K562 (cell line): ENCODE results near the gene DUSP19. TPM values are rescaled to one million over a fixed set of nuclear protein-coding genes. Genes with fewer than 3 reads are reported as not detected.

Experiments used
- ATF1 ChIP-seq, 2 experiments: fragments of 450-650 bp in 1 of 2; IDR thresholded peaks; 2 replicates each; pipeline ENCODE4 v1.6.1; 2016; ENCODE audit warnings: missing compliant biosample characterization in 1 of 2, missing genetic modification characterization in 1 of 2
- BRD4 ChIP-seq: fragments of 200-600 bp; sonication (generic); IDR thresholded peaks from 2 replicates; pipeline ENCODE4 v1.6.1; 2017; ENCODE audit warnings: inconsistent platforms
- DDX20 ChIP-seq: fragments of 450-650 bp; IDR thresholded peaks from 2 replicates; pipeline ENCODE4 v1.6.1; 2016; ENCODE audit warnings: missing genetic modification characterization, low read depth, mild to moderate bottlenecking, missing compliant biosample characterization, moderate library complexity
- DLX4 ChIP-seq: fragments of 250-450 bp; sonication (Bioruptor Pico); IDR thresholded peaks from 2 replicates; pipeline ENCODE4 v1.6.1; 2021; ENCODE audit warnings: mild to moderate bottlenecking
- HES1 ChIP-seq: fragments of 450-650 bp; IDR thresholded peaks from 2 replicates; pipeline ENCODE4 v1.6.1; 2016; ENCODE audit warnings: low read depth, mild to moderate bottlenecking, moderate library complexity
- HNRNPL ChIP-seq: fragments of 200-400 bp; formaldehyde crosslinking; IDR thresholded peaks from 2 replicates; pipeline ENCODE4 v1.6.1; 2017; ENCODE audit warnings: low read depth, mild to moderate bottlenecking, low read length
- KLF10 ChIP-seq: fragments of 250-450 bp; sonication (Bioruptor Pico); IDR thresholded peaks from 2 replicates; pipeline ENCODE4 v1.6.1; 2021; ENCODE audit warnings: matching md5 sums
- MTA3 ChIP-seq: fragments of 450-650 bp; formaldehyde crosslinking; IDR thresholded peaks from 2 replicates; pipeline ENCODE4 v1.6.1; 2017; ENCODE audit warnings: mild to moderate bottlenecking, borderline replicate concordance
- NR2F6 ChIP-seq: fragments of 450-650 bp; formaldehyde crosslinking; IDR thresholded peaks from 2 replicates; pipeline ENCODE4 v1.4.0; 2020; ENCODE audit warnings: mild to moderate bottlenecking
- NR4A1 ChIP-seq, 2 experiments: fragments of 250-450 bp in 1 of 2; fragments of 450-650 bp in 1 of 2; sonication (Bioruptor Pico) in 1 of 2; IDR thresholded peaks; 2 replicates each; pipeline versions ENCODE4 v1.4.0 to v1.6.1; 2016 to 2020; ENCODE audit warnings: mild to moderate bottlenecking in 2 of 2, missing compliant biosample characterization in 1 of 2, missing genetic modification characterization in 1 of 2, moderate library complexity in 1 of 2
- PREB ChIP-seq: sonication (generic); formaldehyde crosslinking; IDR thresholded peaks from 2 replicates; pipeline ENCODE4 v1.8.1; 2023; ENCODE audit warnings: mild to moderate bottlenecking, missing genetic modification reagents
- RBM17 ChIP-seq: fragments of 200-400 bp; formaldehyde crosslinking; IDR thresholded peaks from 2 replicates; pipeline ENCODE4 v1.6.1; 2017; ENCODE audit warnings: low read depth, mild to moderate bottlenecking, low read length, borderline replicate concordance
- TCF7L2 ChIP-seq: fragments of 150-350 bp; IDR thresholded peaks from 2 replicates; pipeline ENCODE4 v1.6.1; 2016; ENCODE audit warnings: low read depth, mild to moderate bottlenecking, low read length, moderate library complexity
- TRIM24 ChIP-seq, 2 experiments: fragments of 450-650 bp; IDR thresholded peaks; 2 replicates each; pipeline ENCODE4 v1.6.1; 2016
- TSHZ1 ChIP-seq: fragments of 250-450 bp; sonication (Bioruptor Pico); IDR thresholded peaks from 2 replicates; pipeline ENCODE4 v1.4.0; 2020; ENCODE audit warnings: mild to moderate bottlenecking, moderate library complexity
- ZEB2 ChIP-seq: fragments of 450-650 bp; IDR thresholded peaks from 2 replicates; pipeline ENCODE4 v1.6.1; 2016
- ZFP1 ChIP-seq: fragments of 450-650 bp; formaldehyde crosslinking; IDR thresholded peaks from 2 replicates; pipeline ENCODE4 v1.4.0; 2020; ENCODE audit warnings: mild to moderate bottlenecking, mixed read lengths
- ZNF165 ChIP-seq: fragments of 250-450 bp; sonication (Bioruptor Pico); IDR thresholded peaks from 2 replicates; pipeline ENCODE4 v1.4.0; 2020; ENCODE audit warnings: borderline replicate concordance
- ZNF274 ChIP-seq: IDR thresholded peaks from 2 replicates; pipeline ENCODE4 v1.6.1; 2011; ENCODE audit warnings: low read depth, mild to moderate bottlenecking, low read length, moderate library complexity, borderline replicate concordance
- ZNF282 ChIP-seq: sonication (generic); formaldehyde crosslinking; IDR thresholded peaks from 2 replicates; pipeline ENCODE4 v1.8.1; 2023; ENCODE audit warnings: missing genetic modification reagents
- ZNF324 ChIP-seq: fragments of 250-450 bp; sonication (Bioruptor Pico); IDR thresholded peaks from 2 replicates; pipeline ENCODE4 v1.4.0; 2020; ENCODE audit warnings: mild to moderate bottlenecking
- ZNF41 ChIP-seq: fragments of 250-450 bp; sonication (Bioruptor Pico); conservative IDR thresholded peaks from 2 replicates; pipeline ENCODE4 v1.4.0; 2020; ENCODE audit warnings: mild to moderate bottlenecking
- ZNF584 ChIP-seq: fragments of 200-800 bp; sonication (Bioruptor generic); IDR thresholded peaks from 2 replicates; pipeline ENCODE4 v1.6.1; 2016; ENCODE audit warnings: low read depth, mild to moderate bottlenecking, missing genetic modification characterization, missing compliant biosample characterization
- ZNF668 ChIP-seq: fragments of 250-450 bp; sonication (Bioruptor Pico); IDR thresholded peaks from 2 replicates; pipeline ENCODE4 v1.8.0; 2022; ENCODE audit warnings: mild to moderate bottlenecking, inconsistent platforms
- polyA plus RNA-seq, 8 experiments: library from polyadenylated mRNA; depleted of rRNA in 4 of 8; stranded (reverse) in 5 of 8; unstranded in 3 of 8; fragments of >200 nt; fragmentation: Nextera tagmentation in 2 of 8; fragmentation: Illumina TruSeq in 1 of 8; extraction: Ambion mirVana in 2 of 8; extraction: Trizol in 1 of 8; gene quantifications; 2 replicates each; pipeline versions ENCODE4 v1.2.1 to v1.2.3, GENCODE V29; 2011 to 2014; ENCODE audit warnings: inconsistent platforms in 1 of 8, missing spikeins in 1 of 8
- total RNA-seq, 7 experiments: library from RNA; depleted of rRNA in 6 of 7; stranded (reverse); fragments of >200 nt in 6 of 7; fragmentation: Illumina TruSeq in 2 of 7; extraction: Trizol in 2 of 7; gene quantifications; 2 replicates each; pipeline versions ENCODE4 v1.2.1 to v1.2.3, GENCODE V29; 2011 to 2021; ENCODE audit warnings: low replicate concordance in 1 of 7

DUSP19 gene
- total and polyA plus RNA-seq, 9 of the 15 experiments (the other 6 are each of a cell fraction or from before 2014, with no cell fraction given), result 1.6 to 6.3 (median 3.1) TPM

GRCh38 chr2:183037553-183038340 is 40.8 kb upstream of the DUSP19 start (continued):
- TF ChIP-seq ZNF282 (CRISPR knock-in tag) (no peak), PREB (CRISPR knock-in tag) (no peak), KLF10 (CRISPR knock-in tag) (no peak), DLX4 (CRISPR knock-in tag) (no peak), TSHZ1 (CRISPR knock-in tag) (no peak), MTA3 (no peak), HNRNPL (no peak), ZNF274 (no peak), HES1 (no peak), NR2F6 (CRISPR knock-in tag) (no peak), ZFP1 (CRISPR knock-in tag) (no peak), ZNF668 (0 out of 2 replicates have a peak, but pooled peaks have one; percentile 44), BRD4 (no peak; the same call in 1 of the 2 replicates), ZNF324 (no peak), RBM17 (no peak), ZNF41 (CRISPR knock-in tag) (no peak), ZNF584 (CRISPR knock-in tag) (0 out of 2 replicates have a peak, but pooled peaks have one; percentile 8), TCF7L2 (no peak), ATF1 (CRISPR knock-in tag; IDR thresholded peaks at IDR 0.05) (no peak), ATF1 (tag; IDR thresholded peaks at IDR 0.05) (no peak; the same call in 1 of the 2 replicates), DDX20 (tag) (no peak), TRIM24 (IDR thresholded peaks at IDR 0.05) (no peak), ZEB2 (no peak), NR4A1 (CRISPR knock-in tag; IDR thresholded peaks at IDR 0.05) (no peak), NR4A1 (tag; IDR thresholded peaks at IDR 0.05) (no peak), ZNF165 (no peak)
